Inflammatory macrophage (primary cell): ENCODE data around the gene PAQR7.
A peak's percentile ranks its signal among the peaks of the same experiment; 100 is the strongest.

Source experiments
- DNase-seq, 2 donors: peaks; one replicate each; pipeline ENCODE4 v3.0.0-alpha.2; 2020 to 2022
- total RNA-seq, 18 experiments: gene quantifications; one replicate each; lab custom pipeline; 2026; ENCODE audit warnings: mixed read lengths in 6 of 18, inconsistent platforms in 2 of 18; lab: John Stamatoyannopoulos, UW

PAQR7 gene
- 0 to 4.0 (median 1.9) reads per million in 18 experiments for total RNA-seq

GRCh38 chr1:25875154-25875855 is at the start of gene PAQR7:
TSS of gene PAQR7 (minus strand) at chr1:25875708. CDS start at chr1:25863839, 11,869 bp downstream.
- DNase-seq = peak; percentile 33 to 71

- peak in 1 of 2 donors; percentile 68 for DNase-seq
These were observed 48.9 kb upstream of the PAQR7 start for GRCh38 chr1:25924454-25924853.

- DNase-seq = peak; percentile 67 to 68
These were observed 47.6 kb upstream of the PAQR7 start for GRCh38 chr1:25922971-25923552.

- peak; percentile 41 to 46 for DNase-seq
These were observed 46.8 kb upstream of the PAQR7 start for GRCh38 chr1:25922056-25922970.

- DNase-seq = no peak
These were observed 43.1 kb upstream of the PAQR7 start for GRCh38 chr1:25918615-25919014.

GRCh38 chr1:25917996-25918395 is 42.5 kb upstream of the PAQR7 start:
- DNase-seq = peak; percentile 17 to 21

GRCh38 chr1:25916460-25916859 is 41.0 kb upstream of the PAQR7 start:
- DNase-seq = no peak

GRCh38 chr1:25914074-25914995 is 38.8 kb upstream of the PAQR7 start:
- peak in 1 of 2 donors; percentile 16 for DNase-seq

- no peak for DNase-seq
These were observed 37.7 kb upstream of the PAQR7 start for GRCh38 chr1:25913206-25913605.

- no peak for DNase-seq
These were observed 36.7 kb upstream of the PAQR7 start for GRCh38 chr1:25912076-25912831.

GRCh38 chr1:25911162-25911561 is 35.7 kb upstream of the PAQR7 start:
- DNase-seq = no peak

GRCh38 chr1:25909040-25909439 is 33.5 kb upstream of the PAQR7 start:
- DNase-seq = no peak

- DNase-seq = no peak
These were observed 32.7 kb upstream of the PAQR7 start for GRCh38 chr1:25908161-25908560.

- no peak for DNase-seq
These were observed 32.1 kb upstream of the PAQR7 start for GRCh38 chr1:25907601-25908000.

GRCh38 chr1:25906644-25907300 is 31.3 kb upstream of the PAQR7 start:
- no peak for DNase-seq

GRCh38 chr1:25905680-25906643 is 30.5 kb upstream of the PAQR7 start, which contains the start of gene STMN1:
TSS of gene STMN1 (minus strand) at chr1:25906419. CDS start at chr1:25904676, 1,743 bp downstream.
- peak; percentile 60 to 72 for DNase-seq

- peak; percentile 88 to 89 for DNase-seq
These were observed 29.6 kb upstream of the PAQR7 start for GRCh38 chr1:25904943-25905679.

GRCh38 chr1:25903986-25904385 is 28.5 kb upstream of the PAQR7 start:
- DNase-seq = no peak

- no peak for DNase-seq
These were observed 27.0 kb upstream of the PAQR7 start for GRCh38 chr1:25902462-25902861.
